Fibroblast of lung (primary cell): ENCODE data around the gene UNC5A. TPM values are rescaled to one million over a fixed set of nuclear protein-coding genes. Genes with fewer than 3 reads are reported as not detected.

Source experiments
- DNase-seq, 2 donors: peaks; one replicate each; pipeline versions ENCODE4 v3.0.0 to v3.0.0-alpha.2; 2010; ENCODE audit warnings: low read depth in 2 of 2
- H2AFZ ChIP-seq: 2 replicates; pipeline ENCODE4 v1.5.1; 2012; ENCODE audit warnings: low read length, control low read depth, inconsistent platforms
- H3K27ac ChIP-seq: 2 replicates; pipeline ENCODE4 v1.5.1; 2011; ENCODE audit warnings: low read length, control low read depth; ENCODE audit not compliant: insufficient read depth
- H3K27me3 ChIP-seq: 2 replicates; pipeline ENCODE4 v1.5.1; 2011; ENCODE audit warnings: mild to moderate bottlenecking, low read length; ENCODE audit not compliant: control insufficient read depth, insufficient read depth
- H3K36me3 ChIP-seq: 2 replicates; pipeline ENCODE4 v1.5.1; 2011; ENCODE audit warnings: low read length; ENCODE audit not compliant: control insufficient read depth, insufficient read depth
- H3K4me1 ChIP-seq: 2 replicates; pipeline ENCODE4 v1.5.1; 2011; ENCODE audit warnings: low read length; ENCODE audit not compliant: control insufficient read depth, insufficient read depth; ENCODE audit errors: extremely low read depth
- H3K4me2 ChIP-seq: 2 replicates; pipeline ENCODE4 v1.5.1; 2011; ENCODE audit warnings: low read length, control low read depth; ENCODE audit not compliant: insufficient read depth; ENCODE audit errors: extremely low read depth
- H3K4me3 ChIP-seq, 4 experiments: fragments of 200-600 bp in 1 of 4; sonication (generic) in 1 of 4; replicated peaks in 1 of 4; 2 replicates each; pipeline ENCODE4 v1.5.1; 2011 to 2016; ENCODE audit warnings: low read length in 4 of 4, low read depth in 3 of 4, mild to moderate bottlenecking in 3 of 4, control low read depth in 2 of 4, inconsistent platforms in 1 of 4, mixed read lengths in 1 of 4; ENCODE audit not compliant: insufficient read depth in 1 of 4; ENCODE audit errors: control extremely low read depth in 1 of 4
- H3K79me2 ChIP-seq: 2 replicates; pipeline ENCODE4 v1.5.1; 2012; ENCODE audit warnings: mild to moderate bottlenecking, low read length, inconsistent platforms; ENCODE audit not compliant: control insufficient read depth, insufficient read depth
- H3K9ac ChIP-seq: 2 replicates; pipeline ENCODE4 v1.5.1; 2011; ENCODE audit warnings: mild to moderate bottlenecking, low read length, control low read depth; ENCODE audit not compliant: insufficient read depth
- H3K9me3 ChIP-seq: 2 replicates; pipeline ENCODE4 v1.5.1; 2012; ENCODE audit warnings: low read depth, low read length; ENCODE audit not compliant: control insufficient read depth, insufficient read depth
- H4K20me1 ChIP-seq: 2 replicates; pipeline ENCODE4 v1.5.1; 2011; ENCODE audit warnings: low read length; ENCODE audit not compliant: control insufficient read depth, insufficient read depth; ENCODE audit errors: extremely low read depth
- CTCF ChIP-seq, 2 donors: IDR thresholded peaks in 1 of 2; conservative IDR thresholded peaks in 1 of 2; 1 replicate in 1 of 2; 2 replicates in 1 of 2; pipeline ENCODE4 v1.5.1; 2011 to 2012; ENCODE audit warnings: low read length in 2 of 2, control low read depth in 1 of 2, inconsistent platforms in 1 of 2, low read depth in 1 of 2, mild to moderate bottlenecking in 1 of 2
- EZH2 ChIP-seq: IDR thresholded peaks from 2 replicates; pipeline ENCODE4 v1.5.1; 2012; ENCODE audit warnings: low read length, control low read depth, mild to moderate bottlenecking; ENCODE audit errors: missing control alignments
- polyA plus RNA-seq, 2 donors: library from polyadenylated mRNA; depleted of rRNA in 1 of 2; stranded (reverse) in 1 of 2; unstranded in 1 of 2; fragments of >200 nt; gene quantifications; 2 replicates each; pipeline ENCODE4 v1.2.1, GENCODE V29; 2011 to 2012; ENCODE audit warnings: missing spikeins in 1 of 2
- total RNA-seq: library from RNA; depleted of rRNA; stranded (reverse); fragments of >200 nt; gene quantifications from 2 replicates; pipeline ENCODE4 v1.2.1, GENCODE V29; 2014

Gene UNC5A
- total and polyA plus RNA-seq, 2 donors (not counting 1 experiment from before 2014, with no cell fraction given): not detected

- Histone ChIP-seq H3K9ac (no peak overlapping the region), H4K20me1 (no peaks in the 10 kb centered on the region), H3K36me3 (peaks cover 3% of the 10 kb centered on the region), H3K4me3 (no peak overlapping the region), H3K4me1 (no peaks in the 10 kb centered on the region), H3K27me3 (no peaks in the 10 kb centered on the region), H3K79me2 (no peaks in the 10 kb centered on the region), H2AFZ (no peak overlapping the region), H3K4me2 (no peak overlapping the region), H3K27ac (no peak overlapping the region), H3K9me3 (no peaks in the 10 kb centered on the region)
- peak in 1 of 2 donors; percentile 21 for DNase-seq
- TF ChIP-seq CTCF (conservative IDR thresholded peaks at IDR 0.05 in 1 of 2, IDR thresholded peaks at IDR 0.05 in 1 of 2; ENCODE audit: low read depth in 1 of 2, low read length in 2 of 2) (no peak), EZH2 (no peak)
Observed at GRCh38 chr5:176912115-176912514, 101.8 kb downstream of the UNC5A start.

- H3K4me1 ChIP-seq: no peaks in the 10 kb centered on the region
- H2AFZ ChIP-seq: no peak overlapping the region
- no peaks in the 10 kb centered on the region for H3K9me3 ChIP-seq
- H3K27ac ChIP-seq: no peak overlapping the region
- DNase-seq: peak in 1 of 2 donors; percentile 16
- no peak overlapping the region for H3K4me3 ChIP-seq
- H3K4me2 ChIP-seq: no peak overlapping the region
- no peaks in the 10 kb centered on the region for H4K20me1 ChIP-seq
- H3K9ac ChIP-seq: no peak overlapping the region
- H3K36me3 ChIP-seq: no peaks in the 10 kb centered on the region
- H3K79me2 ChIP-seq: no peaks in the 10 kb centered on the region
- no peaks in the 10 kb centered on the region for H3K27me3 ChIP-seq
- TF ChIP-seq CTCF (conservative IDR thresholded peaks at IDR 0.05 in 1 of 2, IDR thresholded peaks at IDR 0.05 in 1 of 2; ENCODE audit: low read depth in 1 of 2, low read length in 2 of 2): no peak
- TF ChIP-seq EZH2: no peak
Observed at GRCh38 chr5:176915906-176916305, 105.5 kb downstream of the UNC5A start.

GRCh38 chr5:176916337-176916736 is 106.0 kb downstream of the UNC5A start:
- Histone ChIP-seq H3K4me2 (no peak overlapping the region), H3K9me3 (no peaks in the 10 kb centered on the region), H3K4me3 (no peak overlapping the region), H3K4me1 (no peaks in the 10 kb centered on the region), H3K27ac (no peak overlapping the region), H3K9ac (no peak overlapping the region), H3K27me3 (no peaks in the 10 kb centered on the region), H3K36me3 (no peaks in the 10 kb centered on the region), H4K20me1 (no peaks in the 10 kb centered on the region), H3K79me2 (no peaks in the 10 kb centered on the region), H2AFZ (no peak overlapping the region)
- no peak for TF ChIP-seq CTCF (conservative IDR thresholded peaks at IDR 0.05 in 1 of 2, IDR thresholded peaks at IDR 0.05 in 1 of 2; ENCODE audit: low read depth in 1 of 2, low read length in 2 of 2)
- TF ChIP-seq EZH2: no peak
- peak in 1 of 2 donors; percentile 27 for DNase-seq
